WTC11 (cell line): ENCODE measurements around the gene TARBP1.

Experiments
- CREB1 ChIP-seq: sonication (generic); formaldehyde crosslinking; IDR thresholded peaks from 2 replicates; pipeline ENCODE4 v1.8.0; 2023; ENCODE audit warnings: mild to moderate bottlenecking, missing genetic modification reagents
- ESRRA ChIP-seq: sonication (generic); formaldehyde crosslinking; IDR thresholded peaks from 2 replicates; pipeline ENCODE4 v1.8.1; 2022; ENCODE audit warnings: mild to moderate bottlenecking, missing genetic modification reagents, borderline replicate concordance
- JUN ChIP-seq: sonication (generic); formaldehyde crosslinking; IDR thresholded peaks from 2 replicates; pipeline ENCODE4 v1.8.0; 2023; ENCODE audit warnings: mild to moderate bottlenecking, missing genetic modification reagents
- NFYB ChIP-seq: sonication (generic); formaldehyde crosslinking; conservative IDR thresholded peaks from 2 replicates; pipeline ENCODE4 v1.8.0; 2022; ENCODE audit warnings: low read depth, missing genetic modification reagents
- USF1 ChIP-seq: sonication (generic); formaldehyde crosslinking; IDR thresholded peaks from 2 replicates; pipeline ENCODE4 v1.8.0; 2022; ENCODE audit warnings: mild to moderate bottlenecking, missing genetic modification reagents

- TF ChIP-seq JUN (no peak), CREB1 (CRISPR knock-in tag) (no peak), USF1 (no peak), NFYB (CRISPR knock-in tag) (no peak), ESRRA (no peak)
These were observed 123.0 kb downstream of the TARBP1 start for GRCh38 chr1:234355782-234356510.
